Measurements from ENCODE around the gene COQ8B.
"Not testable (repeated sequence)": the region's sequence is repeated elsewhere in the genome, so short reads cannot be mapped to it uniquely, and the experiment has no call there.

The COQ8B gene

GRCh38 chr19:40663695-40664692 is 52.7 kb downstream of the COQ8B start:
- DNase-seq = no peak

- DNase-seq = peak; percentile 3
Measured at GRCh38 chr19:40662925-40663694, 53.6 kb downstream of the COQ8B start.

GRCh38 chr19:40661616-40662015 is 55.1 kb downstream of the COQ8B start:
- no peak for DNase-seq

GRCh38 chr19:40659566-40659965 is 57.1 kb downstream of the COQ8B start:
- DNase-seq = no peak

GRCh38 chr19:40659116-40659515 is 57.6 kb downstream of the COQ8B start:
- no peak for DNase-seq

GRCh38 chr19:40658031-40658430 is 58.7 kb downstream of the COQ8B start:
- DNase-seq = no peak

- DNase-seq = not testable (repeated sequence)
Measured at GRCh38 chr19:40655684-40656083, 61.0 kb downstream of the COQ8B start.

GRCh38 chr19:40652303-40652702 is 64.4 kb downstream of the COQ8B start:
- not testable (repeated sequence) for DNase-seq

- no peak for DNase-seq
Measured at GRCh38 chr19:40650749-40651305, 65.9 kb downstream of the COQ8B start.

- not testable (repeated sequence) for DNase-seq
Measured at GRCh38 chr19:40649903-40650675, 66.6 kb downstream of the COQ8B start.

GRCh38 chr19:40646743-40647254 is 69.9 kb downstream of the COQ8B start:
- no peak for DNase-seq

- no peak for DNase-seq
Measured at GRCh38 chr19:40642757-40643305, 73.9 kb downstream of the COQ8B start.

- no peak for DNase-seq
Measured at GRCh38 chr19:40642051-40642706, 74.5 kb downstream of the COQ8B start.

Data from NCI-H2081 treated with DMSO at 0.1 percent for 48 hours (cell line).